ENCODE data around the gene CHI3L1. TPM values are rescaled to one million over a fixed set of nuclear protein-coding genes. Genes with fewer than 3 reads are reported as not detected.

CHI3L1 gene
- total and polyA plus RNA-seq, 10 of the 15 experiments (the other 5 are each of a cell fraction or from before 2014, with no cell fraction given), result 0.10 to 1.7 (median 0.39) TPM

DNA sequence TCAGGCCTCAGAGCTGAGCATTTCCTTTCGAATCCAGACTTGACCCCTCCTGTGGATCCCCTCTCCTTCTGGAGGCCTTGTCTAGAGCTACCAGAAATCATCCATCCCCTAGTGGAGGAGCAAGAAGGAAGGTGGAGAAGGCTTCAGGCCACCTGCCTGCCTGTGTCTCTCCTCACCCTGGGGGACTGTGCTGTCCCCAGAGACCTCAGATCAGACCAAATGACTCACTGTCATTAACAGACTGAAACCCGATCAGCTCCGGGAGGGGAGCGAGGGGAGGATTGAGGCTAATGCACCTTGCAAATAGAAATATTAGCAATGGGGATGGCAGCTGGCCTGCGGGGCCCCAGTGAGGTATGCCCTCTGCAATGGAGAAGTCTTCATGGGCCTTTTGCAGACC lies 12.9 kb downstream of the CHI3L1 start (continued):
- TF ChIP-seq, protein P1, sequence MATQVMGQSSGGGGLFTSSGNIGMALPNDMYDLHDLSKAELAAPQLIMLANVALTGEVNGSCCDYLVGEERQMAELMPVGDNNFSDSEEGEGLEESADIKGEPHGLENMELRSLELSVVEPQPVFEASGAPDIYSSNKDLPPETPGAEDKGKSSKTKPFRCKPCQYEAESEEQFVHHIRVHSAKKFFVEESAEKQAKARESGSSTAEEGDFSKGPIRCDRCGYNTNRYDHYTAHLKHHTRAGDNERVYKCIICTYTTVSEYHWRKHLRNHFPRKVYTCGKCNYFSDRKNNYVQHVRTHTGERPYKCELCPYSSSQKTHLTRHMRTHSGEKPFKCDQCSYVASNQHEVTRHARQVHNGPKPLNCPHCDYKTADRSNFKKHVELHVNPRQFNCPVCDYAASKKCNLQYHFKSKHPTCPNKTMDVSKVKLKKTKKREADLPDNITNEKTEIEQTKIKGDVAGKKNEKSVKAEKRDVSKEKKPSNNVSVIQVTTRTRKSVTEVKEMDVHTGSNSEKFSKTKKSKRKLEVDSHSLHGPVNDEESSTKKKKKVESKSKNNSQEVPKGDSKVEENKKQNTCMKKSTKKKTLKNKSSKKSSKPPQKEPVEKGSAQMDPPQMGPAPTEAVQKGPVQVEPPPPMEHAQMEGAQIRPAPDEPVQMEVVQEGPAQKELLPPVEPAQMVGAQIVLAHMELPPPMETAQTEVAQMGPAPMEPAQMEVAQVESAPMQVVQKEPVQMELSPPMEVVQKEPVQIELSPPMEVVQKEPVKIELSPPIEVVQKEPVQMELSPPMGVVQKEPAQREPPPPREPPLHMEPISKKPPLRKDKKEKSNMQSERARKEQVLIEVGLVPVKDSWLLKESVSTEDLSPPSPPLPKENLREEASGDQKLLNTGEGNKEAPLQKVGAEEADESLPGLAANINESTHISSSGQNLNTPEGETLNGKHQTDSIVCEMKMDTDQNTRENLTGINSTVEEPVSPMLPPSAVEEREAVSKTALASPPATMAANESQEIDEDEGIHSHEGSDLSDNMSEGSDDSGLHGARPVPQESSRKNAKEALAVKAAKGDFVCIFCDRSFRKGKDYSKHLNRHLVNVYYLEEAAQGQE (IDR thresholded peaks at IDR 0.05; ENCODE audit: low read depth, low read length), result no peak
- TF ChIP-seq NFXL1 (IDR thresholded peaks at IDR 0.05; ENCODE audit: borderline replicate concordance) (no peak), ZNF274 (IDR thresholded peaks at IDR 0.05; ENCODE audit: insufficient read depth, insufficient read length) (no peak), CHD1 (IDR thresholded peaks at IDR 0.05; ENCODE audit: low read depth, low read length) (no peak), SIX5 (IDR thresholded peaks at IDR 0.05; ENCODE audit: low read depth, low read length, severe bottlenecking) (no peak), RAD51 (IDR thresholded peaks at IDR 0.05) (no peak), NR2C1 (IDR thresholded peaks at IDR 0.05) (no peak), JUNB (IDR thresholded peaks at IDR 0.05) (peak; percentile 68), KAT2A (conservative IDR thresholded peaks at IDR 0.05; ENCODE audit: control insufficient read depth, low read depth, low read length) (no peak), TBL1XR1 (IDR thresholded peaks at IDR 0.05; ENCODE audit: low read depth, low read length) (no peak)
- TF ChIP-seq, protein P2, sequence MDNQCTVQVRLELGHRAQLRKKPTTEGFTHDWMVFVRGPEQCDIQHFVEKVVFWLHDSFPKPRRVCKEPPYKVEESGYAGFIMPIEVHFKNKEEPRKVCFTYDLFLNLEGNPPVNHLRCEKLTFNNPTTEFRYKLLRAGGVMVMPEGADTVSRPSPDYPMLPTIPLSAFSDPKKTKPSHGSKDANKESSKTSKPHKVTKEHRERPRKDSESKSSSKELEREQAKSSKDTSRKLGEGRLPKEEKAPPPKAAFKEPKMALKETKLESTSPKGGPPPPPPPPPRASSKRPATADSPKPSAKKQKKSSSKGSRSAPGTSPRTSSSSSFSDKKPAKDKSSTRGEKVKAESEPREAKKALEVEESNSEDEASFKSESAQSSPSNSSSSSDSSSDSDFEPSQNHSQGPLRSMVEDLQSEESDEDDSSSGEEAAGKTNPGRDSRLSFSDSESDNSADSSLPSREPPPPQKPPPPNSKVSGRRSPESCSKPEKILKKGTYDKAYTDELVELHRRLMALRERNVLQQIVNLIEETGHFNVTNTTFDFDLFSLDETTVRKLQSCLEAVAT (IDR thresholded peaks at IDR 0.05), result no peak
- TF ChIP-seq, protein P3, sequence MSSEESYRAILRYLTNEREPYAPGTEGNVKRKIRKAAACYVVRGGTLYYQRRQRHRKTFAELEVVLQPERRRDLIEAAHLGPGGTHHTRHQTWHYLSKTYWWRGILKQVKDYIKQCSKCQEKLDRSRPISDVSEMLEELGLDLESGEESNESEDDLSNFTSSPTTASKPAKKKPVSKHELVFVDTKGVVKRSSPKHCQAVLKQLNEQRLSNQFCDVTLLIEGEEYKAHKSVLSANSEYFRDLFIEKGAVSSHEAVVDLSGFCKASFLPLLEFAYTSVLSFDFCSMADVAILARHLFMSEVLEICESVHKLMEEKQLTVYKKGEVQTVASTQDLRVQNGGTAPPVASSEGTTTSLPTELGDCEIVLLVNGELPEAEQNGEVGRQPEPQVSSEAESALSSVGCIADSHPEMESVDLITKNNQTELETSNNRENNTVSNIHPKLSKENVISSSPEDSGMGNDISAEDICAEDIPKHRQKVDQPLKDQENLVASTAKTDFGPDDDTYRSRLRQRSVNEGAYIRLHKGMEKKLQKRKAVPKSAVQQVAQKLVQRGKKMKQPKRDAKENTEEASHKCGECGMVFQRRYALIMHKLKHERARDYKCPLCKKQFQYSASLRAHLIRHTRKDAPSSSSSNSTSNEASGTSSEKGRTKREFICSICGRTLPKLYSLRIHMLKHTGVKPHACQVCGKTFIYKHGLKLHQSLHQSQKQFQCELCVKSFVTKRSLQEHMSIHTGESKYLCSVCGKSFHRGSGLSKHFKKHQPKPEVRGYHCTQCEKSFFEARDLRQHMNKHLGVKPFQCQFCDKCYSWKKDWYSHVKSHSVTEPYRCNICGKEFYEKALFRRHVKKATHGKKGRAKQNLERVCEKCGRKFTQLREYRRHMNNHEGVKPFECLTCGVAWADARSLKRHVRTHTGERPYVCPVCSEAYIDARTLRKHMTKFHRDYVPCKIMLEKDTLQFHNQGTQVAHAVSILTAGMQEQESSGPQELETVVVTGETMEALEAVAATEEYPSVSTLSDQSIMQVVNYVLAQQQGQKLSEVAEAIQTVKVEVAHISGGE (CRISPR knock-in tag; IDR thresholded peaks at IDR 0.05), result no peak
- TF ChIP-seq, protein P4, sequence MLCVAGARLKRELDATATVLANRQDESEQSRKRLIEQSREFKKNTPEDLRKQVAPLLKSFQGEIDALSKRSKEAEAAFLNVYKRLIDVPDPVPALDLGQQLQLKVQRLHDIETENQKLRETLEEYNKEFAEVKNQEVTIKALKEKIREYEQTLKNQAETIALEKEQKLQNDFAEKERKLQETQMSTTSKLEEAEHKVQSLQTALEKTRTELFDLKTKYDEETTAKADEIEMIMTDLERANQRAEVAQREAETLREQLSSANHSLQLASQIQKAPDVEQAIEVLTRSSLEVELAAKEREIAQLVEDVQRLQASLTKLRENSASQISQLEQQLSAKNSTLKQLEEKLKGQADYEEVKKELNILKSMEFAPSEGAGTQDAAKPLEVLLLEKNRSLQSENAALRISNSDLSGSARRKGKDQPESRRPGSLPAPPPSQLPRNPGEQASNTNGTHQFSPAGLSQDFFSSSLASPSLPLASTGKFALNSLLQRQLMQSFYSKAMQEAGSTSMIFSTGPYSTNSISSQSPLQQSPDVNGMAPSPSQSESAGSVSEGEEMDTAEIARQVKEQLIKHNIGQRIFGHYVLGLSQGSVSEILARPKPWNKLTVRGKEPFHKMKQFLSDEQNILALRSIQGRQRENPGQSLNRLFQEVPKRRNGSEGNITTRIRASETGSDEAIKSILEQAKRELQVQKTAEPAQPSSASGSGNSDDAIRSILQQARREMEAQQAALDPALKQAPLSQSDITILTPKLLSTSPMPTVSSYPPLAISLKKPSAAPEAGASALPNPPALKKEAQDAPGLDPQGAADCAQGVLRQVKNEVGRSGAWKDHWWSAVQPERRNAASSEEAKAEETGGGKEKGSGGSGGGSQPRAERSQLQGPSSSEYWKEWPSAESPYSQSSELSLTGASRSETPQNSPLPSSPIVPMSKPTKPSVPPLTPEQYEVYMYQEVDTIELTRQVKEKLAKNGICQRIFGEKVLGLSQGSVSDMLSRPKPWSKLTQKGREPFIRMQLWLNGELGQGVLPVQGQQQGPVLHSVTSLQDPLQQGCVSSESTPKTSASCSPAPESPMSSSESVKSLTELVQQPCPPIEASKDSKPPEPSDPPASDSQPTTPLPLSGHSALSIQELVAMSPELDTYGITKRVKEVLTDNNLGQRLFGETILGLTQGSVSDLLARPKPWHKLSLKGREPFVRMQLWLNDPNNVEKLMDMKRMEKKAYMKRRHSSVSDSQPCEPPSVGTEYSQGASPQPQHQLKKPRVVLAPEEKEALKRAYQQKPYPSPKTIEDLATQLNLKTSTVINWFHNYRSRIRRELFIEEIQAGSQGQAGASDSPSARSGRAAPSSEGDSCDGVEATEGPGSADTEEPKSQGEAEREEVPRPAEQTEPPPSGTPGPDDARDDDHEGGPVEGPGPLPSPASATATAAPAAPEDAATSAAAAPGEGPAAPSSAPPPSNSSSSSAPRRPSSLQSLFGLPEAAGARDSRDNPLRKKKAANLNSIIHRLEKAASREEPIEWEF (IDR thresholded peaks at IDR 0.05; ENCODE audit: insufficient replicate concordance, low read depth, low read length), result peak; percentile 86
- TF ChIP-seq, protein P5, sequence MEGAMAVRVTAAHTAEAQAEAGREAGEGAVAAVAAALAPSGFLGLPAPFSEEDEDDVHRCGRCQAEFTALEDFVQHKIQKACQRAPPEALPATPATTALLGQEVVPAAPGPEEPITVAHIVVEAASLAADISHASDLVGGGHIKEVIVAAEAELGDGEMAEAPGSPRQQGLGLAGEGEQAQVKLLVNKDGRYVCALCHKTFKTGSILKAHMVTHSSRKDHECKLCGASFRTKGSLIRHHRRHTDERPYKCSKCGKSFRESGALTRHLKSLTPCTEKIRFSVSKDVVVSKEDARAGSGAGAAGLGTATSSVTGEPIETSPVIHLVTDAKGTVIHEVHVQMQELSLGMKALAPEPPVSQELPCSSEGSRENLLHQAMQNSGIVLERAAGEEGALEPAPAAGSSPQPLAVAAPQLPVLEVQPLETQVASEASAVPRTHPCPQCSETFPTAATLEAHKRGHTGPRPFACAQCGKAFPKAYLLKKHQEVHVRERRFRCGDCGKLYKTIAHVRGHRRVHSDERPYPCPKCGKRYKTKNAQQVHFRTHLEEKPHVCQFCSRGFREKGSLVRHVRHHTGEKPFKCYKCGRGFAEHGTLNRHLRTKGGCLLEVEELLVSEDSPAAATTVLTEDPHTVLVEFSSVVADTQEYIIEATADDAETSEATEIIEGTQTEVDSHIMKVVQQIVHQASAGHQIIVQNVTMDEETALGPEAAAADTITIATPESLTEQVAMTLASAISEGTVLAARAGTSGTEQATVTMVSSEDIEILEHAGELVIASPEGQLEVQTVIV (IDR thresholded peaks at IDR 0.05; ENCODE audit: borderline replicate concordance, partially characterized antibody), result no peak

All from GM12878 (cell line).